ENCODE data around the gene CDC40.

DNA sequence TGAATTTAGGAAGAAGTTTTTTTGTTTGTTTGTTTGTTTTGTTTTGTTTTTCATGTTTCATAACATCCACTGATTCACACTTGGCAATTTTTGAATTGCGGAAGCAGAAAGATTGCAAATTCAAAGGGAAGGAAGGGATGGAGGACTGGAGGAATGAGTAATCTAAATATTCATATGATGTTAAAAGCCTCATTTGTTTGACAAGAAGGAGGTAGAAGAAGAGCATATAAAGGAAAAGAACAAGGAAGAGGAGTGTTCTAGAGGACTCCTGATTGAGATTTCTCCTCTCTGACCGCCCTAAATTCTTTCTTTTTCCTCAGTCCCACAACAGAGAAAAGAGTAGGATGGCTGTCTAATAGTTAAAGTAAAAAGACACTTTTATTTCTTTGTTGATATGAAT, 89.4 kb downstream of the CDC40 start:
- TF ChIP-seq TP53 (CRISPR knock-in tag; IDR thresholded peaks at IDR 0.05): no peak
- TF ChIP-seq NR3C1 (CRISPR knock-in tag; conservative IDR thresholded peaks at IDR 0.05; ENCODE audit: low read depth): no peak
- TF ChIP-seq CTCF (IDR thresholded peaks at IDR 0.05): no peak
- TF ChIP-seq ZNF121 (CRISPR knock-in tag; IDR thresholded peaks at IDR 0.05): no peak
- TF ChIP-seq ZNF671 (CRISPR knock-in tag; IDR thresholded peaks at IDR 0.05): no peak
- no peak for TF ChIP-seq PRRX2 (CRISPR knock-in tag; IDR thresholded peaks at IDR 0.05)
- no peak for TF ChIP-seq SP1 (CRISPR knock-in tag; conservative IDR thresholded peaks at IDR 0.05)
- no peak for TF ChIP-seq MYBL2 (CRISPR knock-in tag; IDR thresholded peaks at IDR 0.05)
- no peak for TF ChIP-seq SMAD3 (CRISPR knock-in tag; IDR thresholded peaks at IDR 0.05; ENCODE audit: borderline replicate concordance)
- no peak for TF ChIP-seq TEAD4 (CRISPR knock-in tag; IDR thresholded peaks at IDR 0.05)
